T-helper 1 cell treated with Interleukin-12 subunit alpha and Interleukin-12 subunit beta and Interleukin-4 antibody, amounts not matched to agents 30 ng/mL and 1 ng/mL, for 36 hours (primary cell): Measurements from ENCODE around the gene RPS6KA5. TPM values are rescaled to one million over a fixed set of nuclear protein-coding genes. Genes with fewer than 3 reads are reported as not detected.
"Not testable (repeated sequence)": the region's sequence is repeated elsewhere in the genome, so short reads cannot be mapped to it uniquely, and the experiment has no call there.

Experiments used
- intact Hi-C: fragments of 100-400 bp; cut with micrococcal nuclease; formaldehyde crosslinking; loops from one replicate; pipeline ENCODE4 v1.15.1; 2024
- total RNA-seq: library from RNA; stranded (reverse); gene quantifications from 2 replicates; pipeline ENCODE4 v1.2.3, GENCODE V29; 2022

RPS6KA5 gene
- total RNA-seq, 1 donor from 2014 or later, result 49.6 TPM

- intact Hi-C loops, result no loop called here
These were observed 68.6 kb downstream of the RPS6KA5 start for GRCh38 chr14:90991690-90992443.

- intact Hi-C loops, result no loop called here
These were observed 70.3 kb downstream of the RPS6KA5 start for GRCh38 chr14:90990141-90990540.

- intact Hi-C loops, result loop anchor here (5.0 kb wide), 1 partner anchor 35 kb away; no protein-coding TSS in a partner anchor
These were observed 73.3 kb downstream of the RPS6KA5 start for GRCh38 chr14:90987140-90987539.

GRCh38 chr14:90986510-90986909 lies 73.9 kb downstream of the RPS6KA5 start:
- intact Hi-C loops, result loop anchor here (5.0 kb wide), 1 partner anchor 36 kb away; no protein-coding TSS in a partner anchor

- intact Hi-C loops, result loop anchor here (2.0 to 5.0 kb wide), 2 partner anchors 15 to 37 kb away; no protein-coding TSS in a partner anchor
These were observed 74.7 kb downstream of the RPS6KA5 start for GRCh38 chr14:90985601-90986242.

GRCh38 chr14:90983560-90983959 lies 76.9 kb downstream of the RPS6KA5 start:
- intact Hi-C loops, result no loop called here

- intact Hi-C loops, result no loop called here
These were observed 78.8 kb downstream of the RPS6KA5 start for GRCh38 chr14:90981636-90982035.

GRCh38 chr14:90980636-90981035 lies 79.8 kb downstream of the RPS6KA5 start:
- intact Hi-C loops, result not testable (repeated sequence)

- intact Hi-C loops, result no loop called here
These were observed 80.9 kb downstream of the RPS6KA5 start for GRCh38 chr14:90979515-90979914.

GRCh38 chr14:90976101-90976500 lies 84.3 kb downstream of the RPS6KA5 start:
- intact Hi-C loops, result no loop called here

GRCh38 chr14:90971687-90972086 lies 88.8 kb downstream of the RPS6KA5 start:
- intact Hi-C loops, result loop anchor here (2.0 kb wide), 1 partner anchor 13 kb away; no protein-coding TSS in a partner anchor

GRCh38 chr14:90970167-90970600 lies 90.3 kb downstream of the RPS6KA5 start:
- intact Hi-C loops, result loop anchor here (1.0 to 2.0 kb wide), 5 partner anchors 15 to 145 kb away; partner anchors contain the start of gene RPS6KA5

- intact Hi-C loops, result loop anchor here (1.0 to 2.0 kb wide), 5 partner anchors 15 to 146 kb away; partner anchors contain the start of gene RPS6KA5
These were observed 90.8 kb downstream of the RPS6KA5 start for GRCh38 chr14:90969531-90970166.

- intact Hi-C loops, result no loop called here
These were observed 92.4 kb downstream of the RPS6KA5 start for GRCh38 chr14:90968025-90968424.

GRCh38 chr14:90966493-90966892 lies 93.9 kb downstream of the RPS6KA5 start:
- intact Hi-C loops, result no loop called here

GRCh38 chr14:90965765-90966164 lies 94.7 kb downstream of the RPS6KA5 start:
- intact Hi-C loops, result no loop called here

- intact Hi-C loops, result no loop called here
These were observed 97.1 kb downstream of the RPS6KA5 start for GRCh38 chr14:90963343-90963742.

GRCh38 chr14:90962505-90963109 lies 97.8 kb downstream of the RPS6KA5 start:
- intact Hi-C loops, result no loop called here

- intact Hi-C loops, result no loop called here
These were observed 99.6 kb downstream of the RPS6KA5 start for GRCh38 chr14:90960818-90961217.

- intact Hi-C loops, result no loop called here
These were observed 101.1 kb downstream of the RPS6KA5 start for GRCh38 chr14:90959344-90959743.

- intact Hi-C loops, result no loop called here
These were observed 104.2 kb downstream of the RPS6KA5 start for GRCh38 chr14:90956273-90956672.
